HEK293 (cell line): ENCODE data around the gene RPL29.

Experiments used
- ZNF350 ChIP-seq: fragments of 450-650 bp; formaldehyde crosslinking; IDR thresholded peaks from 2 replicates; pipeline ENCODE4 v1.5.0; 2017; ENCODE audit warnings: missing biosample characterization, mild to moderate bottlenecking, missing genetic modification characterization
- ZNF626 ChIP-seq: fragments of 450-650 bp; sonication (Bioruptor Pico); formaldehyde crosslinking; IDR thresholded peaks from 2 replicates; pipeline ENCODE4 v1.5.1; 2018; ENCODE audit warnings: missing biosample characterization, missing genetic modification characterization, inconsistent platforms

GRCh38 chr3:51944451-51945021, 51.2 kb downstream of the RPL29 start:
- TF ChIP-seq ZNF626 = no peak
- no peak for TF ChIP-seq ZNF350
